SU-DHL-6 (cell line): Measurements from ENCODE around the gene MRGPRD.

Experiments
- H2AFZ ChIP-seq: fragments of 200-600 bp; sonication (generic); 2 replicates; pipeline ENCODE4 v1.6.1; 2014; ENCODE audit warnings: low read depth, mild to moderate bottlenecking, moderate library complexity, mixed read lengths, antibody characterized with exemption, low read length; ENCODE audit not compliant: severe bottlenecking
- H3F3A ChIP-seq: fragments of 200-600 bp; shearing (Covaris generic); 2 replicates; pipeline ENCODE4 v1.6.0; 2016; ENCODE audit warnings: antibody characterized with exemption, mild to moderate bottlenecking; ENCODE audit not compliant: insufficient read depth
- H3K27ac ChIP-seq: fragments of 200-600 bp; sonication (generic); 2 replicates; pipeline ENCODE4 v1.5.1; 2016; ENCODE audit warnings: low read depth, mild to moderate bottlenecking, low read length, moderate library complexity, mixed read lengths
- H3K27me3 ChIP-seq: fragments of 200-600 bp; sonication (generic), shearing (Covaris generic); 2 replicates; pipeline ENCODE4 v1.6.0; 2014; ENCODE audit warnings: mild to moderate bottlenecking, low read length
- H3K36me3 ChIP-seq: fragments of 200-600 bp; sonication (generic); 2 replicates; pipeline ENCODE4 v1.6.1; 2014; ENCODE audit warnings: mild to moderate bottlenecking, low read length, mixed read lengths
- H3K4me2 ChIP-seq: fragments of 300-600, 200-600 bp; shearing (Covaris generic), sonication (generic); 2 replicates; pipeline ENCODE4 v1.6.0; 2014; ENCODE audit warnings: low read length, low read depth, mild to moderate bottlenecking; ENCODE audit not compliant: poor library complexity, severe bottlenecking
- H3K4me3 ChIP-seq: fragments of 200-600 bp; sonication (generic); 2 replicates; pipeline ENCODE4 v1.5.1; 2014; ENCODE audit warnings: antibody characterized with exemption, low read length, mild to moderate bottlenecking, mixed read lengths; ENCODE audit not compliant: insufficient read depth, poor library complexity, severe bottlenecking
- H3K79me2 ChIP-seq: fragments of 200-600 bp; sonication (generic); 2 replicates; pipeline ENCODE4 v1.6.1; 2014; ENCODE audit warnings: mild to moderate bottlenecking, low read length, moderate library complexity; ENCODE audit not compliant: insufficient read depth
- H3K9ac ChIP-seq: fragments of 200-600 bp; sonication (generic); 2 replicates; pipeline ENCODE4 v1.7.0; 2014; ENCODE audit warnings: mild to moderate bottlenecking, low read length
- H3K9me2 ChIP-seq: fragments of 200-600 bp; sonication (generic); replicated peaks from 2 replicates; pipeline ENCODE4 v1.6.1; 2014; ENCODE audit warnings: low read length; ENCODE audit not compliant: insufficient read depth
- H3K9me3 ChIP-seq: fragments of 200-600 bp; sonication (generic); 2 replicates; pipeline ENCODE4 v1.6.1; 2014; ENCODE audit warnings: low read length, mixed read lengths; ENCODE audit not compliant: insufficient read depth
- H4K20me1 ChIP-seq: fragments of 200-600 bp; sonication (generic); 2 replicates; pipeline ENCODE4 v1.6.1; 2014; ENCODE audit warnings: low read depth, mild to moderate bottlenecking, antibody characterized with exemption, low read length, moderate library complexity, mixed read lengths
- EZH2phosphoT487 ChIP-seq: fragments of 200-600 bp; sonication (generic), shearing (Covaris generic); conservative IDR thresholded peaks from 2 replicates; pipeline ENCODE4 v1.6.1; 2018; ENCODE audit warnings: mild to moderate bottlenecking, antibody characterized with exemption, low read length, moderate library complexity, mixed read lengths
- TF ChIP-seq, protein P1 (sequence below): fragments of 200-600 bp; sonication (generic); IDR thresholded peaks from one replicate; pipeline ENCODE4 v1.5.1; 2017; ENCODE audit warnings: antibody characterized with exemption, mild to moderate bottlenecking, low read length, moderate library complexity; ENCODE audit not compliant: insufficient read depth, poor library complexity, severe bottlenecking

The MRGPRD gene

DNA sequence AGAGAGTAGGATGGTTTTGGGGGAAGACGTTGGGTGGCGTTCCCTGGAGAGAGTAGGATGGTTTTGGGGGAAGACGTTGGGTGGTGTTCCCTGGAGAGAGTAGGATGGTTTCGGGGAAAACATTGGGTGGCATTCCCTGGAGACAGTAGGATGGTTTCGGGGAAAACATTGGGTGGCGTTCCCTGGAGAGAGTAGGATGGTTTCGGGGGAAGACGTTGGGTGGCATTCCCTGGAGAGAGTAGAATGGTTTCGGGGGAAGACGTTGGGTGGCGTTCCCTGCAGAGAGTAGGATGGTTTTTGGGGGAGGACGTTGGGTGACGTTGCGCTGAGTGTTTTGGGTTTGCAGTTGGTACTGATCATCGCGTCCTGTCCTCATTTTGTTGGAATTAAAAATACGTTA is 48.9 kb downstream of the MRGPRD start:
- no peak overlapping the region for H3K9ac ChIP-seq
- H3K9me3 ChIP-seq, result no peaks in the 10 kb centered on the region
- no peak overlapping the region for H3K27ac ChIP-seq
- H2AFZ ChIP-seq, result no peak overlapping the region
- no peaks in the 10 kb centered on the region for H4K20me1 ChIP-seq
- H3K27me3 ChIP-seq, result no peaks in the 10 kb centered on the region
- H3K4me2 ChIP-seq, result no peak overlapping the region
- no peaks in the 10 kb centered on the region for H3F3A ChIP-seq
- no peaks in the 10 kb centered on the region for H3K79me2 ChIP-seq
- H3K9me2 ChIP-seq, result no peaks in the 10 kb centered on the region
- TF ChIP-seq EZH2phosphoT487, result no peak
- H3K36me3 ChIP-seq, result no peaks in the 10 kb centered on the region
- H3K4me3 ChIP-seq, result no peak overlapping the region

DNA sequence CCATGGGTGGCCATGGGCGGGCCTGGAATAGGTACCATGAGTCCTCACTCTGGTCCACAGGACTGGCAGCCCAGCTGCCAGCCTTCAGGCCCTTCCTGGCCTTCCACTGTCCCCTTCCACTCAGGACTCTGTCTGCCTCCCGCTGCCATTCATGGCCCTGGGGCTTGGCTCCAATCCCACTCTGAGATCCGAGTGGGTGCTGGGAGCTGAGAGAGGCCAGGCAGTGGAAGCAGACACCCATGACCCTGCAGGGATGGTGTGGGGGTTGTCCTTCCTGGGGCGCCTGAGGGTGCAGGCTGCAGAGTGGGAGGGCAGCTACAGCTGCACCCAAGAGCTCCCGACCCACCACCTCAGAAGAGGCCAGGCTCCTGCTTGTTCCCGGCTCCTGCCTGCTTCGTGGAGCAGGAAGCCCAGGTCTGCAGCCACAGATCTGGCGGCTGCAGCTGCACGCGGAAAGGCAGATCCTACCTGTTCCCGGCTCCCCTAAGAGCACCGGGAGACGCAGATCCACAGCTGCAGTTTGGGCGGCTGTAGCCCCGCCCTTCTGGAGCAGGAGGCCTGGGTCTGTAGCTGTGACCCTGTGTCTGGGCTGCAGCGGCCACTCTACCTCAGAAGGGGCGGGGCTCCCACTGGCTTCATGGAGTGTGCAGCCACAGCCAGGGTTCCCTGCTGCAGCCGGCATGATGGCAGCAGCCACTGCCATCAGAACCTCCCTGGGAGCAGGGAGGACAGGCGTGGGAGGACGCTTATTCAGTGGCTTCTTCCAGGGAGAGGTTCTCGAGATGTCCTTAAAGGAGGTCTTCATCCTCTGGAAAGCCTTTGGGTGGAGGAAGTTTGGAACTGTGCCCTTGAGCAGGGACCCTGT is 49.6 kb downstream of the MRGPRD start:
- Histone ChIP-seq H3K9me3 (no peaks in the 10 kb centered on the region), H3K9me2 (no peaks in the 10 kb centered on the region), H3K27ac (no peak overlapping the region), H3F3A (no peaks in the 10 kb centered on the region), H3K4me3 (no peak overlapping the region), H3K36me3 (peaks cover 5% of the 10 kb centered on the region; the same call in 1 of the 2 replicates), H3K79me2 (no peaks in the 10 kb centered on the region), H3K4me2 (no peak overlapping the region), H4K20me1 (no peaks in the 10 kb centered on the region), H3K27me3 (no peaks in the 10 kb centered on the region), H2AFZ (no peak overlapping the region), H3K9ac (no peak overlapping the region)
- TF ChIP-seq EZH2phosphoT487, result no peak
- TF ChIP-seq, protein P1, sequence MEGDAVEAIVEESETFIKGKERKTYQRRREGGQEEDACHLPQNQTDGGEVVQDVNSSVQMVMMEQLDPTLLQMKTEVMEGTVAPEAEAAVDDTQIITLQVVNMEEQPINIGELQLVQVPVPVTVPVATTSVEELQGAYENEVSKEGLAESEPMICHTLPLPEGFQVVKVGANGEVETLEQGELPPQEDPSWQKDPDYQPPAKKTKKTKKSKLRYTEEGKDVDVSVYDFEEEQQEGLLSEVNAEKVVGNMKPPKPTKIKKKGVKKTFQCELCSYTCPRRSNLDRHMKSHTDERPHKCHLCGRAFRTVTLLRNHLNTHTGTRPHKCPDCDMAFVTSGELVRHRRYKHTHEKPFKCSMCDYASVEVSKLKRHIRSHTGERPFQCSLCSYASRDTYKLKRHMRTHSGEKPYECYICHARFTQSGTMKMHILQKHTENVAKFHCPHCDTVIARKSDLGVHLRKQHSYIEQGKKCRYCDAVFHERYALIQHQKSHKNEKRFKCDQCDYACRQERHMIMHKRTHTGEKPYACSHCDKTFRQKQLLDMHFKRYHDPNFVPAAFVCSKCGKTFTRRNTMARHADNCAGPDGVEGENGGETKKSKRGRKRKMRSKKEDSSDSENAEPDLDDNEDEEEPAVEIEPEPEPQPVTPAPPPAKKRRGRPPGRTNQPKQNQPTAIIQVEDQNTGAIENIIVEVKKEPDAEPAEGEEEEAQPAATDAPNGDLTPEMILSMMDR, result no peak
